Panc1 (cell line): ENCODE results near the gene TMEM106A. TPM values are rescaled to one million over a fixed set of nuclear protein-coding genes. Genes with fewer than 3 reads are reported as not detected.
"Not testable (repeated sequence)": the region's sequence is repeated elsewhere in the genome, so short reads cannot be mapped to it uniquely, and the experiment has no call there.

Experiments used
- ATAC-seq: fragments of 200-7000 bp; cut with Tn5 transposase; 2 replicates; pipeline ENCODE4 v1.9.1; 2020; ENCODE audit warnings: mild to moderate bottlenecking, moderate library complexity
- BruUV-seq: library from RNA; stranded (reverse); fragments of 400-500 nt; replicated peaks from 2 replicates; lab custom pipeline; 2021; lab: Mats Ljungman, UMichigan
- CTCF ChIA-PET: fragments of 300-600 bp; sonication (Branson Sonifier 250); formaldehyde crosslinking; loops from one replicate; lab custom pipeline; 2022; ENCODE audit warnings: antibody characterized with exemption; lab: Charles Lee
- POLR2A ChIA-PET: fragments of 300-600 bp; sonication (Branson Sonifier 250); formaldehyde crosslinking; loops from one replicate; lab custom pipeline; 2022; ENCODE audit warnings: antibody characterized with exemption; lab: Charles Lee
- DNase-seq: peaks from one replicate; pipeline ENCODE4 v3.0.0-alpha.2; 2010; ENCODE audit warnings: low read depth, low spot score
- H3K27ac ChIP-seq: 2 replicates; pipeline ENCODE4 v1.5.1; 2011; ENCODE audit warnings: mild to moderate bottlenecking, low read length, inconsistent platforms
- H3K27me3 ChIP-seq: fragments of 200-500 bp; sonication (Bioruptor generic); 2 replicates; pipeline ENCODE4 v1.6.0; 2014; ENCODE audit warnings: low read length, inconsistent platforms; ENCODE audit not compliant: control insufficient read depth, insufficient read depth
- H3K36me3 ChIP-seq: fragments of 200-500 bp; sonication (Bioruptor generic); 2 replicates; pipeline ENCODE4 v1.5.1; 2014; ENCODE audit warnings: inconsistent platforms, mild to moderate bottlenecking, low read length, moderate library complexity; ENCODE audit not compliant: control insufficient read depth, insufficient read depth
- H3K4me1 ChIP-seq: 2 replicates; pipeline ENCODE4 v1.5.1; 2011; ENCODE audit warnings: inconsistent platforms, mild to moderate bottlenecking, low read length, moderate library complexity; ENCODE audit not compliant: control insufficient read depth, insufficient read depth
- H3K4me3 ChIP-seq, 2 experiments: 2 replicates each; pipeline ENCODE4 v1.5.1; 2011 to 2012; ENCODE audit warnings: low read depth in 2 of 2, low read length in 2 of 2, mild to moderate bottlenecking in 2 of 2, inconsistent platforms in 1 of 2, moderate library complexity in 1 of 2
- H3K9me3 ChIP-seq: fragments of 200-500 bp; sonication (Bioruptor generic); 2 replicates; pipeline ENCODE4 v1.5.1; 2014; ENCODE audit warnings: low read depth, mild to moderate bottlenecking, inconsistent platforms, low read length, moderate library complexity; ENCODE audit not compliant: control insufficient read depth, insufficient read depth
- CTCF ChIP-seq: fragments of 450-650 bp; IDR thresholded peaks from 2 replicates; pipeline ENCODE4 v1.5.1; 2017; ENCODE audit warnings: mild to moderate bottlenecking
- POLR2AphosphoS5 ChIP-seq: IDR thresholded peaks from 2 replicates; pipeline ENCODE4 v1.6.1; 2012; ENCODE audit warnings: mild to moderate bottlenecking, low read depth, low read length, moderate library complexity
- REST ChIP-seq, 2 experiments: IDR thresholded peaks; 2 replicates each; pipeline ENCODE4 v1.6.1; 2011 to 2012; ENCODE audit warnings: low read depth in 2 of 2, control low read depth in 1 of 2, low read length in 1 of 2, mild to moderate bottlenecking in 1 of 2, moderate library complexity in 1 of 2; ENCODE audit not compliant: insufficient read depth in 1 of 2
- SIN3A ChIP-seq: IDR thresholded peaks from 2 replicates; pipeline ENCODE4 v1.6.1; 2012; ENCODE audit warnings: low read depth, mild to moderate bottlenecking, low read length, moderate library complexity, borderline replicate concordance; ENCODE audit not compliant: insufficient read depth
- TCF7L2 ChIP-seq: IDR thresholded peaks from 2 replicates; pipeline ENCODE4 v1.6.1; 2011; ENCODE audit warnings: mild to moderate bottlenecking, low read depth, low read length, inconsistent platforms
- in situ Hi-C: cut with HindIII; loops from 2 replicates; pipeline ENCODE4 v1.10.0; 2016; ENCODE audit warnings: low sequenced_read_pairs, low pct_unique_long_range_greater_than_20kb
- intact Hi-C: fragments of 100-400 bp; cut with micrococcal nuclease; formaldehyde crosslinking; loops from one replicate; pipeline ENCODE4 v1.10.0; 2022; ENCODE audit not compliant: unreplicated experiment
- total RNA-seq: library from RNA; stranded (reverse); gene quantifications from one replicate; pipeline ENCODE4 v1.2.1, GENCODE V29; 2021; ENCODE audit not compliant: unreplicated experiment

The TMEM106A gene
- total RNA-seq, 1 experiment from 2014 or later = 3.5 TPM

- Histone ChIP-seq H3K27ac (no peak overlapping the region), H3K27me3 (no peaks in the 10 kb centered on the region), H3K36me3 (no peaks in the 10 kb centered on the region), H3K4me3 (no peak overlapping the region), H3K9me3 (no peaks in the 10 kb centered on the region), H3K4me1 (no peaks in the 10 kb centered on the region)
- ChIA-PET CTCF (no interaction called here), POLR2A (no interaction called here)
- DNase-seq = no peak
- in situ Hi-C loops = no loop called here
- no TSS peak for BruUV-seq
- intact Hi-C loops = no loop called here
- TF ChIP-seq POLR2AphosphoS5 (no peak), SIN3A (no peak), REST (IDR thresholded peaks at IDR 0.05; ENCODE audit: insufficient read depth in 1 of 2, low read depth in 2 of 2, low read length in 1 of 2) (no peak), TCF7L2 (no peak), CTCF (no peak)
- no peak for ATAC-seq
These were observed 14.7 kb downstream of the TMEM106A start for GRCh38 chr17:43226393-43226792.

- in situ Hi-C loops, H3K9me3 ChIP-seq, H3K4me3 ChIP-seq, CTCF ChIA-PET, H3K27me3 ChIP-seq, H3K4me1 ChIP-seq, DNase-seq, BruUV-seq, intact Hi-C loops, H3K36me3 ChIP-seq, POLR2A ChIA-PET, H3K27ac ChIP-seq: not testable (repeated sequence)
- ATAC-seq = 0 out of 2 replicates have a peak, but pooled peaks have one; percentile 18
These were observed 16.5 kb downstream of the TMEM106A start, which contains the start of gene CCDC200 for GRCh38 chr17:43228020-43228782. Gene CCDC200, minus strand, starts transcription at chr17:43228623. Its CDS starts 69 bp downstream, at chr17:43228554.

GRCh38 chr17:43231205-43232020 lies 19.7 kb downstream of the TMEM106A start:
- POLR2A ChIA-PET = not testable (repeated sequence)
- TSS peak; percentile 95 for BruUV-seq

GRCh38 chr17:43232021-43232699 lies 20.5 kb downstream of the TMEM106A start:
- peak overlapping the region; percentile 18 to 42; a peak in 3 of 4 replicates for H3K4me3 ChIP-seq
- H3K27ac ChIP-seq = 0 out of 2 replicates have a peak overlapping the region, but pooled peaks have one; percentile 52
- BruUV-seq, H3K9me3 ChIP-seq, ATAC-seq, H3K4me1 ChIP-seq, H3K27me3 ChIP-seq, CTCF ChIA-PET, H3K36me3 ChIP-seq, in situ Hi-C loops, POLR2A ChIA-PET, DNase-seq, intact Hi-C loops: not testable (repeated sequence)

More at GRCh38 chr17:43231205-43232020, 19.7 kb downstream of the TMEM106A start:
- in situ Hi-C loops, intact Hi-C loops, DNase-seq, H3K27me3 ChIP-seq, H3K4me1 ChIP-seq, H3K9me3 ChIP-seq, H3K36me3 ChIP-seq, H3K27ac ChIP-seq, CTCF ChIA-PET: not testable (repeated sequence)
- peak; percentile 94 for ATAC-seq
- H3K4me3 ChIP-seq = peak overlapping the region; percentile 18 to 42; a peak in 3 of 4 replicates
